Left ventricle myocardium inferior (tissue), 1 donor: ENCODE data around the gene KRTAP19-5. TPM values are rescaled to one million over a fixed set of nuclear protein-coding genes. Genes with fewer than 3 reads are reported as not detected.

Experiments used
- DNase-seq: peaks from one replicate; pipeline ENCODE4 v3.0.0-alpha.2; 2020
- H3K27ac ChIP-seq: fragments of 200-600 bp; replicated peaks from 2 replicates; pipeline ENCODE4 v1.8.0; 2021
- H3K27me3 ChIP-seq: fragments of 200-600 bp; 2 replicates; pipeline ENCODE4 v1.8.0; 2021; ENCODE audit warnings: low read depth
- H3K36me3 ChIP-seq: fragments of 200-600 bp; 2 replicates; pipeline ENCODE4 v1.8.0; 2021
- H3K4me1 ChIP-seq: fragments of 200-600 bp; 2 replicates; pipeline ENCODE4 v1.8.0; 2021
- H3K4me3 ChIP-seq: fragments of 200-600 bp; 2 replicates; pipeline ENCODE4 v1.8.0; 2021; ENCODE audit warnings: mild to moderate bottlenecking, moderate library complexity
- H3K9me3 ChIP-seq: fragments of 200-600 bp; replicated peaks from 2 replicates; pipeline ENCODE4 v1.8.0; 2021
- intact Hi-C: fragments of 100-400 bp; cut with micrococcal nuclease; formaldehyde crosslinking; loops from one replicate; pipeline ENCODE4 v1.11.0; 2022
- total RNA-seq: library from RNA; stranded (reverse); fragmentation: NEBNext Ultra II Directional; extraction: Animal tissue kit (Norgen Biotek cat#: 25700); gene quantifications from one replicate; pipeline ENCODE4 v1.2.1, GENCODE V29; 2021
- TF ChIP-seq, protein P1 (sequence below): fragments of 200-600 bp; IDR thresholded peaks from 2 replicates; pipeline ENCODE4 v1.8.0; 2021; ENCODE audit warnings: antibody characterized with exemption, mild to moderate bottlenecking, borderline replicate concordance
- donor health status: DM: no; HTN: yes; CAD: no; lungs with severe emphysema.

KRTAP19-5 gene
- total RNA-seq, 1 donor from 2014 or later: not detected

GRCh38 chr21:30497065-30497464 is 4.9 kb downstream of the KRTAP19-5 start, which contains the start of gene KRTAP19-4:
Gene KRTAP19-4, minus strand, starts transcription at chr21:30497165. Its CDS starts 55 bp downstream, at chr21:30497110.
- H3K27me3 ChIP-seq: no peaks in the 10 kb centered on the region
- H3K4me3 ChIP-seq: no peak within 1 kb of the TSS
- H3K4me1 ChIP-seq: no peaks in the 10 kb centered on the region
- peaks cover 4% of the 10 kb centered on the region for H3K9me3 ChIP-seq
- no peaks in the 10 kb centered on the region for H3K36me3 ChIP-seq
- no peak within 1 kb of the TSS for H3K27ac ChIP-seq
- TF ChIP-seq, protein P1, sequence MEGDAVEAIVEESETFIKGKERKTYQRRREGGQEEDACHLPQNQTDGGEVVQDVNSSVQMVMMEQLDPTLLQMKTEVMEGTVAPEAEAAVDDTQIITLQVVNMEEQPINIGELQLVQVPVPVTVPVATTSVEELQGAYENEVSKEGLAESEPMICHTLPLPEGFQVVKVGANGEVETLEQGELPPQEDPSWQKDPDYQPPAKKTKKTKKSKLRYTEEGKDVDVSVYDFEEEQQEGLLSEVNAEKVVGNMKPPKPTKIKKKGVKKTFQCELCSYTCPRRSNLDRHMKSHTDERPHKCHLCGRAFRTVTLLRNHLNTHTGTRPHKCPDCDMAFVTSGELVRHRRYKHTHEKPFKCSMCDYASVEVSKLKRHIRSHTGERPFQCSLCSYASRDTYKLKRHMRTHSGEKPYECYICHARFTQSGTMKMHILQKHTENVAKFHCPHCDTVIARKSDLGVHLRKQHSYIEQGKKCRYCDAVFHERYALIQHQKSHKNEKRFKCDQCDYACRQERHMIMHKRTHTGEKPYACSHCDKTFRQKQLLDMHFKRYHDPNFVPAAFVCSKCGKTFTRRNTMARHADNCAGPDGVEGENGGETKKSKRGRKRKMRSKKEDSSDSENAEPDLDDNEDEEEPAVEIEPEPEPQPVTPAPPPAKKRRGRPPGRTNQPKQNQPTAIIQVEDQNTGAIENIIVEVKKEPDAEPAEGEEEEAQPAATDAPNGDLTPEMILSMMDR: no peak
- intact Hi-C loops: no loop called here
- DNase-seq: no peak

DNA sequence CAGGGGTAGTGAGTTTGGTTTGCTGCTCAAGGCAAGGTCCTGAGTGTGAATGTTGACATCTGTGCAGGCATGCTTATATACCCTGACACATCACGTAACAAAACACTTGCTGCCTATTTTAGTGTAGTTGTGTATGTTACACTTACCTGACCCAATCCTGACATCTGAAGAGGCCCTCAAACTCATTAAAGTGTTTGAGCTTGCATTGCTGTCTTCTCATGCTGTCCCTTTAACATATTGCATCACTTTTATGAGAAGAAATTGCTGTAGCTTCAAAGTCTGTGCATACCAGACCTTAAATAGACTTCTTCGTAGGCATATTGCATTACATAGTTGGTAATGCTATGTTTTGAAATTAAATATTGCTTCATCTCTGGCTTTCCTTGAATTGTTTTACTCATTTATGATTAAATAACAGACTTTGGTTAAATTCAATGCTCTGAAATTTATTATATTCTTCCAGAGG is 9.9 kb downstream of the KRTAP19-5 start, which contains the start of gene KRTAP19-3:
KRTAP19-3 (minus strand) TSS at position 51 of the 466 bp plus-strand sequence. CDS start 56 bp downstream, outside the sequence.
- H3K4me1 ChIP-seq: no peaks in the 10 kb centered on the region
- H3K36me3 ChIP-seq: no peaks in the 10 kb centered on the region
- intact Hi-C loops: no loop called here
- no peak within 1 kb of the TSS for H3K27ac ChIP-seq
- no peaks in the 10 kb centered on the region for H3K27me3 ChIP-seq
- H3K4me3 ChIP-seq: no peak within 1 kb of the TSS
- no peak for DNase-seq
- peaks cover 7% of the 10 kb centered on the region for H3K9me3 ChIP-seq
- TF ChIP-seq, protein P1: no peak

- no peaks in the 10 kb centered on the region for H3K36me3 ChIP-seq
- TF ChIP-seq, protein P1: no peak
- no peaks in the 10 kb centered on the region for H3K4me1 ChIP-seq
- intact Hi-C loops: no loop called here
- H3K27me3 ChIP-seq: no peaks in the 10 kb centered on the region
- peaks cover 30% of the 10 kb centered on the region for H3K9me3 ChIP-seq
- no peak within 1 kb of the TSS for H3K27ac ChIP-seq
- H3K4me3 ChIP-seq: no peak within 1 kb of the TSS
- DNase-seq: no peak
Observed at GRCh38 chr21:30487336-30487735, 14.6 kb downstream of the KRTAP19-5 start, which contains the start of gene KRTAP19-2. Gene KRTAP19-2, minus strand, starts transcription at chr21:30487436. Its CDS starts 88 bp downstream, at chr21:30487348.

DNA sequence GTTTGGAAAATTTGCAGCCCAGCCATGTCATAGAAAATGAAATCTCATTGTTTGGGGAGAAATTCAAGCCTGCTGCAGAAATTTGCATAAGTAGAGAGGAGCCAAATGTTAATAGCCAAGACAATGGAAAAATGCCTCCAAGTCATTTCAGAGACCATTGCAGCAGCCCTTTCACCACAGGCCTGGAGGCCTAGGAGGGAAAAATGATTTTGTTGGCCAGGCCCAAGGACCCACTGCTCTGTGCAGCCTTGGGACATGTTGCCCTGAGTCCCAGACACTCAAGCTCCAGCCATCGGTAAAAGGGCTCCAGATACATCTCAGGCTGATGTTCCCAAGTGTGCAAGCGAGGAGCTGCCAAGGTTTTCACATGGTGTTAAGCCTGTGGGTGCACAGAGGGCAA is 15.8 kb downstream of the KRTAP19-5 start:
- DNase-seq: no peak
- Histone ChIP-seq H3K4me1 (peaks cover 4% of the 10 kb centered on the region), H3K36me3 (no peaks in the 10 kb centered on the region), H3K4me3 (no peak overlapping the region), H3K9me3 (peaks cover 30% of the 10 kb centered on the region), H3K27me3 (no peaks in the 10 kb centered on the region), H3K27ac (no peak overlapping the region)
- intact Hi-C loops: no loop called here
- TF ChIP-seq, protein P1: no peak

DNA sequence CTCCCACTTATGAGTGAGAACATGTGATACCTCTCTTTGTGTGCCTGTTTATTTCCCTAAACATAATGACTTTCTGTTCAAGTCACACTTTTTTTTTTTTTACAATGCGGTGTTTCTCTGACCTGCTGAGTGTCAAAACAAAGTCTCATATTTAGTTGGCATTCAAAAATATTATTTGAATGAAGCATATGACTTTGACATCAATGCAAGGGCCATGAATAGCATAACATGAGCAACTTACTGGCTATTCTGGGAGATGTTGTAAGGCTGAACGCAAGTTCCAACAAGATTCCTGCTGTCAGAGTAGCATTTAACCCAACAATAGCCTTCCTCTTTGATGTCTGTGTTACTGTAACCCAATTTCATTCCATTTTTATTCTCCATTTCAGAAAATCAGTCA is 19.8 kb downstream of the KRTAP19-5 start:
- H3K36me3 ChIP-seq: no peaks in the 10 kb centered on the region
- peaks cover 9% of the 10 kb centered on the region for H3K4me1 ChIP-seq
- H3K9me3 ChIP-seq: peaks cover 24% of the 10 kb centered on the region
- no peak overlapping the region for H3K27ac ChIP-seq
- intact Hi-C loops: no loop called here
- no peak for DNase-seq
- TF ChIP-seq, protein P1: no peak
- H3K4me3 ChIP-seq: no peak overlapping the region
- no peaks in the 10 kb centered on the region for H3K27me3 ChIP-seq
